ENCODE results near the gene RPS16. TPM values are rescaled to one million over a fixed set of nuclear protein-coding genes. Genes with fewer than 3 reads are reported as not detected.

The RPS16 gene
- total and polyA plus RNA-seq, 2 of the 13 experiments (the other 11 are each of a cell fraction or from before 2014, with no cell fraction given), result 488 to 2,583 TPM

GRCh38 chr19:39412100-39412866, 23.5 kb downstream of the RPS16 start, which contains the start of gene PLEKHG2 (continued):
- TF ChIP-seq SP2 (CRISPR knock-in tag; IDR thresholded peaks at IDR 0.05) (0 out of 2 replicates have a peak, but pooled peaks have one; percentile 33), AHDC1 (CRISPR knock-in tag; IDR thresholded peaks at IDR 0.05; ENCODE audit: borderline replicate concordance) (no peak; the same call in 1 of the 2 replicates), ZNF788 (CRISPR knock-in tag; IDR thresholded peaks at IDR 0.05; ENCODE audit: borderline replicate concordance) (no peak; the same call in 1 of the 2 replicates), ZNF672 (CRISPR knock-in tag; IDR thresholded peaks at IDR 0.05) (no peak), ZNF766 (CRISPR knock-in tag; IDR thresholded peaks at IDR 0.05; ENCODE audit: borderline replicate concordance) (no peak), POLR2AphosphoS2 (IDR thresholded peaks at IDR 0.05; ENCODE audit: low read depth, low read length) (no peak), PREB (CRISPR knock-in tag; IDR thresholded peaks at IDR 0.05) (no peak), ZNF207 (IDR thresholded peaks at IDR 0.05; ENCODE audit: borderline replicate concordance) (no peak), ZNF275 (CRISPR knock-in tag; IDR thresholded peaks at IDR 0.05; ENCODE audit: borderline replicate concordance) (no peak), ADNP (CRISPR knock-in tag; IDR thresholded peaks at IDR 0.05) (0 out of 2 replicates have a peak, but pooled peaks have one; percentile 61), TOPORS (CRISPR knock-in tag; IDR thresholded peaks at IDR 0.05) (no peak), ZNF501 (CRISPR knock-in tag; IDR thresholded peaks at IDR 0.05) (peak; percentile 53; the same call in 1 of the 2 replicates), SMAD9 (CRISPR knock-in tag; IDR thresholded peaks at IDR 0.05) (no peak), ZBTB4 (CRISPR knock-in tag; IDR thresholded peaks at IDR 0.05; ENCODE audit: borderline replicate concordance) (no peak; the same call in 1 of the 2 replicates)
- TF ChIP-seq, protein P1, sequence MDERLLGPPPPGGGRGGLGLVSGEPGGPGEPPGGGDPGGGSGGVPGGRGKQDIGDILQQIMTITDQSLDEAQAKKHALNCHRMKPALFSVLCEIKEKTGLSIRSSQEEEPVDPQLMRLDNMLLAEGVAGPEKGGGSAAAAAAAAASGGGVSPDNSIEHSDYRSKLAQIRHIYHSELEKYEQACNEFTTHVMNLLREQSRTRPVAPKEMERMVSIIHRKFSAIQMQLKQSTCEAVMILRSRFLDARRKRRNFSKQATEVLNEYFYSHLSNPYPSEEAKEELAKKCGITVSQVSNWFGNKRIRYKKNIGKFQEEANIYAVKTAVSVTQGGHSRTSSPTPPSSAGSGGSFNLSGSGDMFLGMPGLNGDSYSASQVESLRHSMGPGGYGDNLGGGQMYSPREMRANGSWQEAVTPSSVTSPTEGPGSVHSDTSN (CRISPR knock-in tag; IDR thresholded peaks at IDR 0.05), result no peak

Measured in HepG2 (cell line).